HG03575 (cell line): Measurements from ENCODE around the gene GXYLT1.
A peak's percentile ranks its signal among the peaks of the same experiment; 100 is the strongest.
"Not testable (repeated sequence)": the region's sequence is repeated elsewhere in the genome, so short reads cannot be mapped to it uniquely, and the experiment has no call there.

Experiments used
- ATAC-seq: cut with Tn5 transposase; IDR thresholded peaks from one replicate; pipeline ENCODE4 v1.9.1; 2021; ENCODE audit not compliant: unreplicated experiment, insufficient number of reproducible peaks, low FRiP score; ENCODE audit errors: extremely low read depth

Gene GXYLT1

GRCh38 chr12:42104784-42105183 is 39.9 kb downstream of the GXYLT1 start:
- ATAC-seq: no peak

GRCh38 chr12:42104087-42104486 is 40.6 kb downstream of the GXYLT1 start:
- no peak for ATAC-seq

- ATAC-seq: no peak
Observed at GRCh38 chr12:42103155-42103554, 41.5 kb downstream of the GXYLT1 start.

DNA sequence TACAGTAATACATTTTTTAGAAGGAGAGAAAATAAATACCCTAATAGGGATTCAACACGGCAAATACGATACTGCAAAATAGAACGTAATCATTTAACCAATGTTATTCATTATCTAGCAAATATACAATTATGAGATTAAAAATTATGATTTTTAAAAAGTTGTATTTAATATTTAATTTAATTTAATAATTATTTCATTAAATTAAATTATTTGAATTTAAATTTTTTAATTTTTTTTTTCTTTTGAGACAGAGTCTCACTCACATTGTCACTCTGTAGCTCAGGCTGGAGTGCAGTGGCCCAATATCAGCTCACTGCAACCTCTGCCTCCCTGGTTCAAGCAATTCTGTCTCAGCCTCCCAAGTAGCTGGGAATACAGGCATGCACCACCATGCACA is 42.0 kb downstream of the GXYLT1 start:
- no peak for ATAC-seq

- no peak for ATAC-seq
Observed at GRCh38 chr12:42099433-42099832, 45.2 kb downstream of the GXYLT1 start.

DNA sequence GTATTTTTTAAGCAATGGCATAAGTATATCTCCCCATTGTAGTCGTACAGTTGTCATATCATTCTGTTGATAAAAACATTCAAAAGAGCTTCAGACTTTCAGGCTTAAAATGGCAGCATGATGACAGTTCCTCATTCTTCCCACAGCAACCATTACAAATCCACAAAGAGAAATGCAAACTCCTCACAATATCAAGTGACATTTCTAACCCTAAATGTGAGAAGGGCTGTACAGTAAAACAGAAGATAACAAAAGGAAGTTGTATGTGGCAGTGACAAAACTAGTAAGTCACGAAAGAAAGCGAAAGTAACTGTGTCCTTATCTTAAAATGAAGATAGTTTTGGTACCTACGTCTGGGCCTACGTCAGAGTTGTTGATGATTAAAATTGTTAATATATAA is 46.7 kb downstream of the GXYLT1 start:
- peak; percentile 90 for ATAC-seq

- no peak for ATAC-seq
Observed at GRCh38 chr12:42094277-42094676, 50.4 kb downstream of the GXYLT1 start.

DNA sequence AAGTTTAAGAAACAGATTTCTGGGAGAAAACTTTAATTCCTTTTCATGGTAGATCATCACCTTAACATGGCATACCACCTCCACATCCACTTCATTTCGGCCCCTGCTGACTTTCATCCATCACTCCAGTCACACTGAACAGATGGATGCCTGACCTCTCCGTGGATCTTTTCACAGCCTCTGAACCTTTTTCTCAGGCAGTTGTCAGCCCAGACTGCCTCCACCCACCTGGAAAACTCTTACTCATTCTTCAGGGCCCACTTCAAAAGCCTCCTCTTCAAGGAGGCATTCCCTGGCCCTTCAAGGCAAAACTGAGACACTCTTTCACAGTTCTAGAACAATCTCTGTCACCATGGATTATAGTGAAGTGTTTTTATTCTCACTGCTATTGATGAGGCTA is 52.9 kb downstream of the GXYLT1 start:
- ATAC-seq: no peak

DNA sequence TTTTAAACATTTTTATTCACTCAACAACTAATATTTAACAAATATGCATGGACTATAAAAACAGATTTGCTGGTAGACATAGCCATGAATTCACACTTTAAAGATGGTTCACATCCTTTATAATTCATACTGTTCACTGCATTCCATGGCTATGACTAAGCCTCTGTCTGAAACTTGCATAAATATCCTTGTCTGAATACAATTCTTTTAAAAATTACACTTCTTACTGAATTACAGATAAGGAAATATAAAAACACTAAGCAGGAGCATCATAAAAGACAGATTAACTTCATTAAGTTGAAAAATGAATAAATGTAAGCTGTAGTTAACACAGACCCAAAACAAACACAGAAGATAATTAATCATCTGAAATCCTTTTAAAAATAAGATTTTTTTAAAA is 53.8 kb downstream of the GXYLT1 start:
- no peak for ATAC-seq

- ATAC-seq: no peak
Observed at GRCh38 chr12:42086031-42086430, 58.6 kb downstream of the GXYLT1 start.

DNA sequence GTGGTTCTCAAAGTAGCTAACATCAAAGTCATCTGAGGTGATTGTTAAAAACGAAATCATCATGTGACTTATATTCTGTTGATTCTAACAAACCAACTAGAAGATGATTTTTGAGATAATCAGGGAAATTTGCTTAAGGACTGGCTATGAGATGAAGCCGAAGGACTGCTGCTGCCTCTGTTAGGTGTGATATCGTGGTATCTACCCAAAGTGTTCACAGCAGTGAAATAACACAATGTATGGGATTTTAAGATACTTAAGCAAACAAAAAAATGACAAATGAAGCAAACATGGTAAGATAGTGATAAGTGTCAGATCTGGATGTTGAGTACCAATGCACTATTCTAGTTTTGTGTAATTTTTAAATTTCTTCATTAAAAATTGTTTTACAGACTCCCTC is 59.1 kb downstream of the GXYLT1 start:
- ATAC-seq: no peak

DNA sequence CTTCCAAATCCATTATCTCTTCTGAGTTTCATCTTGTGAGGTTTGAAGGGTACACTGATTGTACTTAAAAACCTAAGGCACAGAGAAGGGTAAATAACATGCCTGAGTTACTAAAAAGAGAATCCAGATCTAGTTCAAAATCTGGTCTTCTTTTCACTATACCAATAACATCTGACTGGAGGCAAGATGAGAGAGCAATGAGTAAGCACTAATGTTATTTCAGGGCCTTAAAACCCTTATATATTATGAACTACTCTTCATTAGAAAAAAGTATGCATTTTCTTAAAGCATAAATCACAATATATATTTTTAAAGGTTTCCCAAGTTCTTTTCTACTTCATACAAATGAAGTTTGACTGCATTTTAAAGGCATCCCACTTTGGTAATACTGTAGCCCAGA is 60.2 kb downstream of the GXYLT1 start:
- ATAC-seq: no peak

- no peak for ATAC-seq
Observed at GRCh38 chr12:42076976-42077375, 67.7 kb downstream of the GXYLT1 start.

DNA sequence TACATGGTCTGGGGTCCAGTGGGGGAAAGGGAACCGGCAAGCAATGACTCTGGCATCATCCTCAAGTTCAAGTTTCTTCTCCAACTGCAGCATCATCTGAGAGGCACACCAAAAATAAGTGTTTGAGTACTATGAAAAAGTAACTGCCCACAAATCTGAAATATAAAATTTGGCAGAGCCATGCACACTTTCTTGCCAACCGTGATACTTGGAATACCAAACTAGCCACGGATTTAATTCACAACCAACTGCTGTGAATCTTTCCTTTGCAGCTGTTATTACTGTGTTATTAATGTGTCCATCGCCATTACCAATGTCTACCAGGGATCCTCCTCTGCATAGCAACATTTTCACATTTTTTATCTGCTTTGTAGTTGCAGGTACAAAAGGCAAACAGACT is 74.6 kb downstream of the GXYLT1 start:
- ATAC-seq: no peak

- ATAC-seq: no peak
Observed at GRCh38 chr12:42059127-42059526, 85.5 kb downstream of the GXYLT1 start.

- ATAC-seq: no peak
Observed at GRCh38 chr12:42056130-42056529, 88.5 kb downstream of the GXYLT1 start.

DNA sequence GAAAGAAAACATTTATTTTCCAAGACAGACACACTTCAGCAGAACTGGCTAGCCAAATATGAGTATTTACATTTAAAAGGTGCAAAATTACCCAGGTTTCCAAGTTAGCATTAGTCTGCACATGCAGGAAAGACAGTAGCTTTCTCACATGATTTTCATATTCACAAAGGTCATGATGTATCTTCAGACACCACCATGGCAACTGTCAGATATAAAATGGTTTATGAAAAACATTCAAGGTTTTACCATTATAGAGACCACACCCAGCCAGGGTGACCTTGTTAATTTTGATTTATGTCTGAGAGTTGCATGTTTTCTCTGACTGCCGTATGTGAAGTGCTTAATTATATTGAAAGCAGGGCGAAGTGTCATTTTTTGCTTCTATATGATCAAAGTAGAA is 91.2 kb downstream of the GXYLT1 start:
- no peak for ATAC-seq

- ATAC-seq: not testable (repeated sequence)
Observed at GRCh38 chr12:42048980-42049379, 95.7 kb downstream of the GXYLT1 start.

DNA sequence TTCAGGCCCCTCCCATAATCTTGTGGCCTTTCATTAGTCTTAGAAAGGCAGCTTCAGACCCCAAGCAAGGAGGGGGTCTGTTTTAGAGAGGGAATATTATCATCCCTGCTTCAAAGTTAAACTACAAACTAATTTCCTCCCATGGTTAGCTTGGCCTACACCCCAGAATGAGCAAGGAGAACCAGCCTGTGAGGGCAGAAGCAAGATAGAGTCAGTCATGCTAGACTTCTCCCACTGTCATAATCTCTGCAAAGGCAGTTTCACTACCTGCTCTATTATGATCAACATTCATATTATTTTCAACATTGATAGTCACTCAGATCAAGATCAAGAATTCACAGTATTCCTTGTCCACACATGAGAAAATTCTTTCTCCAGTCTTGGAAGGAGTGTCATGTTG is 105.1 kb downstream of the GXYLT1 start:
- no peak for ATAC-seq

DNA sequence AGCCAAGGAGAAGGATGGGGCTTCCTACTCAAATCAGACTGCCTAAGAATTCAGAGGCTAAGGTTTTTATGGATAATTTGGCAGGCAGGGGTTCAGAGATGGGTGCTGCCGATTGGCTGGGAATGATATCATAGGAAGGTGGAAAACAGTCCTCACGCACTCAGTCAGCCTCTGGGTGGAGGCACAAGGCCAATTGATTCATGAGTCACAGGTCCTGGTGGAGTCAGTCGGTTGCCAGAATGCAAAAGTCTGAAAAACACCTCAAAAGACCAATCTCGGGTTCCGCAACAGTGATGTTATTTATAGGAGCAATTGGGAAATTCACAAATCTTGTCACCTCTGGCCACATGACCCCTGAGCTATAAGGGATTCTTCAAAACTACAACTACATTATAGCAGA is 105.5 kb downstream of the GXYLT1 start:
- ATAC-seq: no peak

DNA sequence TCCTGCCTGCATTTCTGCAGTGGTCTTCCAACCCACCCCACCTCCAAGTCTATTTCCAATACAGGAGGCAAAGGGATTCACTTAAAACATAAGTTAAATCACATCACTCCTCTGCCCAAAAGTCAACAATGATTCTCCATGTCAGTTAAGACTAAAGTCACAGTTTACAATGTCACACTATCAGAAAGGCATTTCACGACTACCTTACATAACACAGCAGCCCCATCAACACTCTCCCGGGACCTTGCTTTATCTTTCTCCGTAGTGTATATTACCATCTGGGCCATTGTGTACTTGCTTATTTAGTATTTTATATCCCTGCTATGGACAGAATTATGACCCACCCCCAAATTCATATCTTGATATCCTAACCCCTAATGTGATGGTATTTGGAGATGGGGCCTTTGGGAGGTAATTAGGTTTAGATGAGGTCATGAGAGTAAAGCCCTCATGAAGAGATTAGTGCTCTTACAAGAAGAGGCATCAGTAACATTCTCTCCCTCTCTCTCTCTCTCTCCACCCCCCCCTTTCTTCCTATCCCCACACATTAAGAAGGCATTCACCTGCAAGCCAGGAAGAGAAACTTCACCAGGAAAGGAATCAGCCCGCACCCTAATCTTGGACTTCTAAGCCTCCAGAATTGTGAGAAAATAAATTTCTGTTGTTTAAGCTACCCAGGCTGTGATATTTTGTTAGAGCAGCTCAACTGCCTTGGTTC is 112.7 kb downstream of the GXYLT1 start:
- no peak for ATAC-seq
